Left lung (tissue), 10 donors: Measurements from ENCODE around the gene ZCCHC8. TPM values are rescaled to one million over a fixed set of nuclear protein-coding genes. Genes with fewer than 3 reads are reported as not detected.
"Not testable (repeated sequence)": the region's sequence is repeated elsewhere in the genome, so short reads cannot be mapped to it uniquely, and the experiment has no call there.

Experiments
- ATAC-seq: fragments of 200-7000 bp; cut with Tn5 transposase; one replicate; pipeline ENCODE4 v1.9.1; 2020; ENCODE audit warnings: moderate library complexity
- DNase-seq, 4 donors: peaks; one replicate each; pipeline ENCODE4 v3.0.0-alpha.2; 2013 to 2020
- H3K27ac ChIP-seq, 2 donors: fragments of 200-600 bp; sonication (generic) in 1 of 2; one replicate each; pipeline versions ENCODE4 v1.5.0 to v1.8.0; 2020 to 2021
- H3K27me3 ChIP-seq, 2 donors: fragments of 200-600 bp; sonication (generic) in 1 of 2; one replicate each; pipeline versions ENCODE4 v1.5.0 to v1.8.0; 2020 to 2021
- H3K36me3 ChIP-seq, 2 donors: fragments of 200-600 bp; sonication (generic) in 1 of 2; one replicate each; pipeline versions ENCODE4 v1.5.0 to v1.8.0; 2020 to 2021
- H3K4me1 ChIP-seq, 2 donors: fragments of 200-600 bp; one replicate each; pipeline ENCODE4 v1.8.0; 2021
- H3K4me3 ChIP-seq, 2 donors: fragments of 200-600 bp; sonication (generic) in 1 of 2; one replicate each; pipeline versions ENCODE4 v1.5.0 to v1.8.0; 2020 to 2021; ENCODE audit warnings: mild to moderate bottlenecking in 1 of 2
- H3K9me3 ChIP-seq, 2 donors: fragments of 200-600 bp; sonication (generic) in 1 of 2; one replicate each; pipeline versions ENCODE4 v1.5.0 to v1.8.0; 2020 to 2021
- CTCF ChIP-seq, 2 donors: fragments of 200-600 bp; sonication (generic) in 1 of 2; IDR thresholded peaks; one replicate each; pipeline versions ENCODE4 v1.5.0 to v1.8.0; 2021; ENCODE audit warnings: antibody characterized with exemption in 2 of 2
- intact Hi-C, 2 donors: fragments of 100-400 bp; cut with DNase I; formaldehyde crosslinking; loops; one replicate each; pipeline versions ENCODE4 v1.11.2 to v1.14.2; 2022
- polyA plus RNA-seq, 6 donors: library from polyadenylated mRNA; unstranded; fragments of 120-200 nt; gene quantifications; one replicate each; pipeline ENCODE4 v1.2.1, GENCODE V29; 2013; ENCODE audit not compliant: insufficient read length in 6 of 6
- total RNA-seq, 2 donors: library from RNA; stranded (reverse); fragmentation: NEBNext Ultra II Directional; extraction: Animal tissue kit (Norgen Biotek cat#: 25700); gene quantifications; one replicate each; pipeline ENCODE4 v1.2.1, GENCODE V29; 2021
- donor health status: DM: no; HTN: yes; CAD: no.
- donor health status: DM: no; HTN: no; CAD: no.

ZCCHC8 gene
- total and polyA plus RNA-seq, 8 donors, result 18.1 to 59.0 (median 48.0) TPM

- H3K4me3 ChIP-seq, result no peak overlapping the region
- no peaks in the 10 kb centered on the region for H3K9me3 ChIP-seq
- intact Hi-C loops, result no loop called here
- ATAC-seq (no peak), DNase-seq (no peak)
- no peak for TF ChIP-seq CTCF (IDR thresholded peaks at IDR 0.05)
- H3K4me1 ChIP-seq, result no peaks in the 10 kb centered on the region
- no peaks in the 10 kb centered on the region for H3K27me3 ChIP-seq
- no peak overlapping the region for H3K27ac ChIP-seq
- peaks cover 12 to 100% of the 10 kb centered on the region in 2 donors for H3K36me3 ChIP-seq
Observed at GRCh38 chr12:122515275-122515674, 14.5 kb upstream of the ZCCHC8 start.

- DNase-seq (no peak), ATAC-seq (no peak)
- no peak overlapping the region for H3K27ac ChIP-seq
- intact Hi-C loops, result no loop called here
- no peaks in the 10 kb centered on the region for H3K4me1 ChIP-seq
- H3K36me3 ChIP-seq, result peaks cover 12 to 100% of the 10 kb centered on the region in 2 donors
- no peak for TF ChIP-seq CTCF (IDR thresholded peaks at IDR 0.05)
- H3K4me3 ChIP-seq, result no peak overlapping the region
- H3K9me3 ChIP-seq, result no peaks in the 10 kb centered on the region
- H3K27me3 ChIP-seq, result no peaks in the 10 kb centered on the region
Observed at GRCh38 chr12:122513660-122514059, 12.9 kb upstream of the ZCCHC8 start.

GRCh38 chr12:122513028-122513427 is 12.3 kb upstream of the ZCCHC8 start:
- H3K4me1 ChIP-seq, H3K4me3 ChIP-seq, DNase-seq, H3K27ac ChIP-seq, H3K9me3 ChIP-seq, H3K27me3 ChIP-seq, ATAC-seq, intact Hi-C loops: not testable (repeated sequence)
- H3K36me3 ChIP-seq, result peaks cover 12 to 100% of the 10 kb centered on the region in 2 donors

- no peak for ATAC-seq
- Histone ChIP-seq H3K27me3 (no peaks in the 10 kb centered on the region), H3K4me1 (no peaks in the 10 kb centered on the region), H3K9me3 (no peaks in the 10 kb centered on the region), H3K4me3 (no peak overlapping the region), H3K27ac (no peak overlapping the region), H3K36me3 (peaks cover 13 to 100% of the 10 kb centered on the region in 2 donors)
- no peak for TF ChIP-seq CTCF (IDR thresholded peaks at IDR 0.05)
- intact Hi-C loops, result no loop called here
- no peak for DNase-seq
Observed at GRCh38 chr12:122508163-122508562, 7.4 kb upstream of the ZCCHC8 start.

- intact Hi-C loops, result no loop called here
- Histone ChIP-seq H3K4me3 (no peak overlapping the region), H3K27me3 (no peaks in the 10 kb centered on the region), H3K36me3 (peaks cover 13 to 91% of the 10 kb centered on the region in 2 donors), H3K9me3 (no peaks in the 10 kb centered on the region), H3K27ac (no peak overlapping the region), H3K4me1 (peaks cover 0 to 7% of the 10 kb centered on the region in 2 donors)
- ATAC-seq (no peak), DNase-seq (no peak)
- TF ChIP-seq CTCF (IDR thresholded peaks at IDR 0.05), result no peak
Observed at GRCh38 chr12:122506393-122506938, 5.7 kb upstream of the ZCCHC8 start.
